ENCODE data around the gene APLP2. TPM values are rescaled to one million over a fixed set of nuclear protein-coding genes. Genes with fewer than 3 reads are reported as not detected.
"Not testable (repeated sequence)": the region's sequence is repeated elsewhere in the genome, so short reads cannot be mapped to it uniquely, and the experiment has no call there.

Gene APLP2
- polyA plus RNA-seq, 1 donor, result 135 TPM

- DNase-seq, result no peak
Measured at GRCh38 chr11:130092661-130093060, 23.0 kb downstream of the APLP2 start.

- DNase-seq, result no peak
Measured at GRCh38 chr11:130094614-130095013, 24.9 kb downstream of the APLP2 start.

GRCh38 chr11:130095326-130095725 lies 25.6 kb downstream of the APLP2 start:
- DNase-seq, result no peak

GRCh38 chr11:130096042-130096441 lies 26.3 kb downstream of the APLP2 start:
- DNase-seq, result no peak

GRCh38 chr11:130096823-130097222 lies 27.1 kb downstream of the APLP2 start:
- no peak for DNase-seq

- no peak for DNase-seq
Measured at GRCh38 chr11:130097285-130097684, 27.6 kb downstream of the APLP2 start.

- DNase-seq, result no peak
Measured at GRCh38 chr11:130099356-130099755, 29.7 kb downstream of the APLP2 start.

- DNase-seq, result no peak
Measured at GRCh38 chr11:130100381-130101095, 30.8 kb downstream of the APLP2 start.

GRCh38 chr11:130101661-130102060 lies 32.0 kb downstream of the APLP2 start:
- no peak for DNase-seq

- no peak for DNase-seq
Measured at GRCh38 chr11:130102301-130103249, 32.9 kb downstream of the APLP2 start.

GRCh38 chr11:130103296-130103814 lies 33.7 kb downstream of the APLP2 start:
- no peak for DNase-seq

GRCh38 chr11:130106381-130106780 lies 36.7 kb downstream of the APLP2 start:
- no peak for DNase-seq

GRCh38 chr11:130108671-130109070 lies 39.0 kb downstream of the APLP2 start:
- DNase-seq, result not testable (repeated sequence)

GRCh38 chr11:130109386-130109785 lies 39.7 kb downstream of the APLP2 start:
- no peak for DNase-seq

GRCh38 chr11:130110339-130111108 lies 40.8 kb downstream of the APLP2 start:
- no peak for DNase-seq

GRCh38 chr11:130112071-130112830 lies 42.6 kb downstream of the APLP2 start:
- no peak for DNase-seq

- no peak for DNase-seq
Measured at GRCh38 chr11:130114281-130114680, 44.6 kb downstream of the APLP2 start.

GRCh38 chr11:130114726-130115125 lies 45.0 kb downstream of the APLP2 start:
- no peak for DNase-seq

GRCh38 chr11:130115218-130115617 lies 45.5 kb downstream of the APLP2 start:
- DNase-seq, result no peak

GRCh38 chr11:130118165-130118564 lies 48.5 kb downstream of the APLP2 start:
- no peak for DNase-seq

- no peak for DNase-seq
Measured at GRCh38 chr11:130118636-130119387, 49.1 kb downstream of the APLP2 start.
